HFF-Myc (cell line): Measurements from ENCODE around the gene USP6NL.

Source experiments
- DNase-seq: peaks from one replicate; pipeline ENCODE4 v3.0.0-alpha.2; 2011; ENCODE audit warnings: low read depth; ENCODE audit errors: extremely low read depth
- H3K4me3 ChIP-seq: replicated peaks from 2 replicates; pipeline ENCODE4 v1.5.1; 2011; ENCODE audit warnings: low read depth, mild to moderate bottlenecking, control low read depth, low read length
- CTCF ChIP-seq: IDR thresholded peaks from 2 replicates; pipeline ENCODE4 v1.5.1; 2012; ENCODE audit warnings: mild to moderate bottlenecking, low read depth, low read length, control low read depth; ENCODE audit errors: missing control alignments

Gene USP6NL

GRCh38 chr10:11594589-11595394 is 16.7 kb downstream of the USP6NL start:
- no peak for DNase-seq
- no peak for TF ChIP-seq CTCF
- H3K4me3 ChIP-seq: no peak overlapping the region

GRCh38 chr10:11593612-11594011 is 17.8 kb downstream of the USP6NL start:
- no peak for DNase-seq
- no peak overlapping the region for H3K4me3 ChIP-seq
- TF ChIP-seq CTCF: no peak

GRCh38 chr10:11589738-11590137 is 21.7 kb downstream of the USP6NL start:
- H3K4me3 ChIP-seq: no peak overlapping the region
- no peak for TF ChIP-seq CTCF
- DNase-seq: no peak

- no peak overlapping the region for H3K4me3 ChIP-seq
- DNase-seq: no peak
- TF ChIP-seq CTCF: no peak
Measured at GRCh38 chr10:11588873-11589574, 22.4 kb downstream of the USP6NL start.

GRCh38 chr10:11587722-11588259 is 23.7 kb downstream of the USP6NL start:
- TF ChIP-seq CTCF: no peak
- H3K4me3 ChIP-seq: no peak overlapping the region
- no peak for DNase-seq

- no peak for TF ChIP-seq CTCF
- no peak overlapping the region for H3K4me3 ChIP-seq
- no peak for DNase-seq
Measured at GRCh38 chr10:11586170-11586569, 25.3 kb downstream of the USP6NL start.
